GM12874 (cell line): ENCODE results near the gene PKN2.

Experiments
- CTCF ChIP-seq: IDR thresholded peaks from 2 replicates; pipeline ENCODE4 v1.5.1; 2011; ENCODE audit warnings: low read depth, mild to moderate bottlenecking, control low read depth, low read length, moderate library complexity; ENCODE audit not compliant: insufficient read depth

The PKN2 gene

GRCh38 chr1:88737338-88737927, 53.4 kb downstream of the PKN2 start:
- no peak for TF ChIP-seq CTCF

GRCh38 chr1:88740784-88741183, 56.7 kb downstream of the PKN2 start:
- no peak for TF ChIP-seq CTCF

- TF ChIP-seq CTCF: no peak
Measured at GRCh38 chr1:88741413-88741812, 57.3 kb downstream of the PKN2 start.

- TF ChIP-seq CTCF: no peak
Measured at GRCh38 chr1:88742531-88742930, 58.5 kb downstream of the PKN2 start.

- no peak for TF ChIP-seq CTCF
Measured at GRCh38 chr1:88744142-88744541, 60.1 kb downstream of the PKN2 start.

GRCh38 chr1:88746916-88747315, 62.8 kb downstream of the PKN2 start:
- no peak for TF ChIP-seq CTCF

- TF ChIP-seq CTCF: no peak
Measured at GRCh38 chr1:88751714-88752113, 67.6 kb downstream of the PKN2 start.
